NCI-H1048 (cell line): ENCODE data around the gene SECISBP2L.
"Not testable (repeated sequence)": the region's sequence is repeated elsewhere in the genome, so short reads cannot be mapped to it uniquely, and the experiment has no call there.

Experiments
- DNase-seq: peaks from one replicate; lab custom pipeline; 2025; lab: John Stamatoyannopoulos, UW

SECISBP2L gene, protein sequence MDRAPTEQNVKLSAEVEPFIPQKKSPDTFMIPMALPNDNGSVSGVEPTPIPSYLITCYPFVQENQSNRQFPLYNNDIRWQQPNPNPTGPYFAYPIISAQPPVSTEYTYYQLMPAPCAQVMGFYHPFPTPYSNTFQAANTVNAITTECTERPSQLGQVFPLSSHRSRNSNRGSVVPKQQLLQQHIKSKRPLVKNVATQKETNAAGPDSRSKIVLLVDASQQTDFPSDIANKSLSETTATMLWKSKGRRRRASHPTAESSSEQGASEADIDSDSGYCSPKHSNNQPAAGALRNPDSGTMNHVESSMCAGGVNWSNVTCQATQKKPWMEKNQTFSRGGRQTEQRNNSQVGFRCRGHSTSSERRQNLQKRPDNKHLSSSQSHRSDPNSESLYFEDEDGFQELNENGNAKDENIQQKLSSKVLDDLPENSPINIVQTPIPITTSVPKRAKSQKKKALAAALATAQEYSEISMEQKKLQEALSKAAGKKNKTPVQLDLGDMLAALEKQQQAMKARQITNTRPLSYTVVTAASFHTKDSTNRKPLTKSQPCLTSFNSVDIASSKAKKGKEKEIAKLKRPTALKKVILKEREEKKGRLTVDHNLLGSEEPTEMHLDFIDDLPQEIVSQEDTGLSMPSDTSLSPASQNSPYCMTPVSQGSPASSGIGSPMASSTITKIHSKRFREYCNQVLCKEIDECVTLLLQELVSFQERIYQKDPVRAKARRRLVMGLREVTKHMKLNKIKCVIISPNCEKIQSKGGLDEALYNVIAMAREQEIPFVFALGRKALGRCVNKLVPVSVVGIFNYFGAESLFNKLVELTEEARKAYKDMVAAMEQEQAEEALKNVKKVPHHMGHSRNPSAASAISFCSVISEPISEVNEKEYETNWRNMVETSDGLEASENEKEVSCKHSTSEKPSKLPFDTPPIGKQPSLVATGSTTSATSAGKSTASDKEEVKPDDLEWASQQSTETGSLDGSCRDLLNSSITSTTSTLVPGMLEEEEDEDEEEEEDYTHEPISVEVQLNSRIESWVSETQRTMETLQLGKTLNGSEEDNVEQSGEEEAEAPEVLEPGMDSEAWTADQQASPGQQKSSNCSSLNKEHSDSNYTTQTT

DNA sequence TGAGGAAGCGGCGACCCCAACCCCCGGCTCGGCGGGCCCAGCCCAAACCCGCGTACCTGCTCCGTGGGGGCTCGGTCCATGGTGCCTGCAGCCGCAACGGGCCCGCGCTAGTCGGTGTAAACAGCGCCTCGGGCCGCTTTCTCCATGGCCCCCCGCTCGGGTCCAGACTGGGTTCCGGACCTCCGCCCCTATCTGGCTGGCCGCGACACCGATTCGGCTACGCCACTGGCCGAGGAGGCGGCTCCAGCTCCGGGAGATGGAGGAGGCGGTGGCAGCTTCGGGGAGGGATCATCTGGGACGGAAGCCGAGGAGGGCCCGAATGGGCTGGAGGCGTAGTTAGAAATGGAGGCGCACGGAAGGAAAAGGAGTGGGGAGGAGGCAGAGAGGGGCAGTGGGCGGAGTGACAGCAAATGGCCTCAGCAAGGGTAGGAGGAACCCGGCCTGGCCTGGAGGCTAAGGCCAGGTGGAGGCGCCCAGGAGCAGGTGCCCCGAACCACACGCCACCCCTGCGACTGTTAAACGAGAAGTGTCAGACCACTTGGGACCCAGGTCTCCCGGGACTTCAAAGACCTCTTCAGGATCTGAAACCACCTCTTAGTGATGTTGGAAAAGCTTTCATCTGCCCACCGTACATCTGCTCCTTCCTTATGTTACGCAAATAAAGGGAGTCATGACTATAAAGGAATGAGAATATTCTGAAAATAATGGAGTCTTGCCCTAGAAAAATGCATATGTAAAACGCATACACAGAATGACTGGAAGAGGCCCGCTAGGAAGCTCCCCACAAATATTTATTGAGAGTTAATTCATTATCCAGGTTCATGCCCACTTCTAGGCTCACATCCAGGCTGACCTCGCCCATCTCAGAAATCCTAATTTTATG is at the start of gene SECISBP2L:
Gene SECISBP2L, minus strand, starts transcription at position 227 of the 883 bp plus-strand sequence. Its CDS starts 147 bp downstream, at position 80.
- DNase-seq: peak; percentile 81

DNA sequence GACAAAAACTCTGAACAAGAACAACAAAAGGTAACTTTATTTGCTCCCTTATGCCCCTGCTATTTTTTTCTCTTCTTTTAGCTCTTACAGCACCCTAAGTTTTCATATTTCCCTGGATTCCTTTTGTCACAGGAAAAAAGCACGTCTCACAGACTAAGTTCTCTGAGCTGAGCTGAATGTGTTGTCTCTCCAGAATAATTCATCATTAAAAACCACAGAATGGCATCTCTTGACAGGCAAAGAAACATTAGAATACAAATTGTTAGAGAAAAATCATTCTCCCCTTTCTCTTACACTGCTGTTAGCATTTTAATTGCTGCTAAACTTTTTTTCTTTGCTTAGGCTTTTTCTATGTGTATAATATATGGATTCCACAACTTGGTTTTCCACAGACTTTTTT is 48.7 kb upstream of the SECISBP2L start:
- DNase-seq: no peak

DNA sequence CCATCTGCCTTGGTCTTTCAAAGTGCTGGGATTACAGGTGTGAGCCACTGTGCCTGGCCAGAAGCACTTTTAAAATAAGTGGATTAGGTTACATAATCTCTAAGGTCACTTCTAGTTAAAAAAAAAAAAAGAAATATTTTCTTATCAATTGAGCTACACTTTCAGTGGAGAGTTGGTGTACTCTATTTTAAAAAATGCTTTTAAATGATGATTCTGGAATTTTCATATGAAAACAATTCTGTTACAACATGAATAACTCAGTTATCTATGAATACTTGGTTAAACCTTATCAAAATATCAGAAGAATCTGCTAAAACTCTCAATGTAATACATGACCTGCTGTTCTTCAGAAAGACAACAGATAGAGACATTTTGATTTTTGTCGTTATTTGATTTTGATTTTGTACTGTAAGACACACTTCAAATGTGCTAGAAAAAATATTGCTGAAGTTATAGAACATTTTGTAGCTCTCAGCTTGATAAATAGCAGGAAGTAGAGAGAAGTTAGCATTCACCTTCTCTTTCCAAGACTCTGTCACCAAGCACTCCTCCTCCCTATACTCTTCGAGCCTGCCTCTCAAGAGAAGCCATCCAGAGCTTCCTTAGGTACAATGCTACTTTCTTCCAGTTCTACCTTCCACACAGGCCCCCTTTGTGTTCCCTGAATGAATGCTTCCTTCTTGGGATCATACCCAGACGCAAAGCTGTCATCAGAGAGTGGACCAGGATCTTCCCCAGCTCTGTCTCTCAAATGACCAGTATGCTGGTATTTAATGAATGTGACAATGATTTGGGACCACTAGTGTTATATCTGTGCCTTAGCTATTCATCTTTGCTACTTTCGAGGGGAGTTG is 47.2 kb upstream of the SECISBP2L start:
- no peak for DNase-seq

DNA sequence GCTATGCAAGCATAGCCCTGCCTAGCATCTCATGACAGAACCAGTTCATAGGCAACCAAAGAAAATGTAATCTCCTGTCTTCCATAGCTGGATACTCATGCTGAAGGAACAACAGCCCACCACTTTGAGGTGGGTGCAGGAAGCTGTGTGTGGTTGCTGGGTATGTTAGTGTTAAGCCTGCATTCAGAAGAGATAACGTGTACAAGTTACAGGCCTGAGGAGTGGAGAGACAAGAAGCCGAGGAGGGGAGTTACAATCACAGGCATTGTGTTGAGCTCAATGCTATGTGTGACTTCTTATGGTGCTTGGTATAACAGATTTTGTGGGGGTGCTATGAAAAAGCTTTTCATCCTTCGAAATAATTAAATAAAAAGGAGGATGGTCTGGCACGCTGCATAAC is 42.8 kb upstream of the SECISBP2L start:
- no peak for DNase-seq

DNA sequence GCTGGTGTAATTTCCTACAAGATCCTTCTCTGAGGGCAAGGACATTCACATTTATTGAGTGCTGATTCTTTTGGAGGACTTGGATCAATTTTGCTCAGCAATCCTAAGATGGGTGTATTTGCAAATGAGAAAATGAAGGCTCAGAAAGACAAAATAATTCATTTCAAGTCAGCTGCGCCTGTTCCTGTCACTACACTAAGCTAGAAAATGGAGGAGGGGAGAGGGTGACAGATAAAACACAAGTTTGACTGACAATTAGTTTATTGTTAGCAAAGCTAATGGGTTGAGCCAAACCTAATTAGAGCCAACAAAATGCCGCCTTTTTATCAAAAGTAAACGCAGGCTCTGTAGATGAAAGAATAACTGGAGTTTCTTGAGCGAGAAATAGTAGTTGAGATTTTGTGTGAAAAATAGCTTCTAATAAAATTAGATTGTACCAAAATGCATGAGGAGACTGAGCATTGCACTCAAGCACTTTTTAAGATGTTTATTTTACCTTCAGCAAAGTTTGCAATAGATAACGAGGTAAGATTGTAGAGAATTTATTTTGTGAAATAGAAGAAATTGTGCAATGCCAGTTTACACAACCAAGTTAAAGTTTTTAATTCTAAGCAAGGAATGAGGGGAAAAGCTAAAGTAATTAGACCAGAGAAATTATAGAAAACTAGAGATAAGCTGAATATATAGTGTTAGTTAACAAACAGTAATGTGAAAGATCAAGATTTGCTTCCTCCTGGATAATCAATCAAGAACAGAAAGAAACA is 39.6 kb upstream of the SECISBP2L start:
- DNase-seq: no peak

GRCh38 chr15:49084285-49084570 is 38.0 kb upstream of the SECISBP2L start:
- DNase-seq: no peak

DNA sequence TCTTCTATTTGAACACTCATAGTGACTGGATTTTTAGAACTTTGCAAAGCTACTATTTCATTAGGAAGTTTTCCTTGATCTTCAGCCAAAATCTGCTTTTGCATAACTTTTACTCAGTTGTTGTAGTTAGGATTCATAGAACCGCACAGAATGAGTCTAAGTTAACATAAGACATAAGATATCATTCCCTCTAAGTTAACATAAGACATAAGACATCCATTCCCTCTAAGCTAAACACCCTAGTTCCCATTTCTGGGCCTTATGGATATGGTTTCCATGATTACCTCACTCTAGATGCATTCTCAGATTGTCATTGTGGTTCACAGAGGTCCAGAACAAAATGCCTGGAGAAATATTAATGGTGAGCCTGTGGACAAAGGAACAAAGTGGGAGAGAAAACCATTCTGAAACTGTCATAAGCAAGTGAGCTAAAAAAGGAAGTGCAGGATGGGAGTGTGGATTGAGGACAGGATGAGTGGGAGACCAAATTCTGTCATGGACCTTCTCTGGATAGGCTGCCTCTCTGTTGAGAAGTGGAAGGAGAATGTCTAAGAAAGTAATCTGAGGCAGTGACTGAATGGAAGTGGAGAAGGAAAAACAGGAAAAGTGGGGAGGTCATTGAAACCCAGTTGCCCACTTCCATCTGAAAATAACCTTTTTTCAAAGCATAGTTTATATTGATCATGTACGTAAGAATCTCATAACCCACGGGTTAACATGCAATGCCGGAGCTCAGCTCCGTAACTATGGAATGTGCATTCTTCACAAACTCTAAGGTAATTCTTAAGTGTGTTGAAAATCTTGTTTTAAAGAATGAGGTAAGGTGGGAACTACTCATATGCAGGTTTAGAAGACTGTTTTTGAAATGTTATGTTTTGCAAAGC is 37.4 kb upstream of the SECISBP2L start:
- DNase-seq: no peak

- DNase-seq: no peak
Observed at GRCh38 chr15:49082960-49083359, 36.7 kb upstream of the SECISBP2L start.

- no peak for DNase-seq
Observed at GRCh38 chr15:49079340-49080039, 33.2 kb upstream of the SECISBP2L start.

DNA sequence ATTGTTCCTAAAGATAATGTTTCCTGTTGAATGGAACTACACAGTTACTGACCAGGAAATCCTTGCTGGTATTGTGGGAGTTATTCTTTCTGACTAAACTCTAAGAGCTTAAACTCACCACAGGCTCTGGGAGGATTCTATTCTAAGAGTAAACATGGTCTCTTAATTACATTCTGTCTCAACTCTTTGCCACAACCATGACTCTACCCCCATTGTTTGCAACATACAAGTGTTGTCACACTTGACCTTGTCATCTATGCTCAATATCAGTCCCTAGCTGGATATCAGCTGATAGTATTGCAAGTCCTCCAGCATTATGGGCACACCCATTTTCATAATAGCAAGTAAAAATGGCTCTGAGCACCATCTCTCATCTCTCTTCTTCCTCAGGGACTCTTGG is 29.6 kb upstream of the SECISBP2L start:
- DNase-seq: no peak

DNA sequence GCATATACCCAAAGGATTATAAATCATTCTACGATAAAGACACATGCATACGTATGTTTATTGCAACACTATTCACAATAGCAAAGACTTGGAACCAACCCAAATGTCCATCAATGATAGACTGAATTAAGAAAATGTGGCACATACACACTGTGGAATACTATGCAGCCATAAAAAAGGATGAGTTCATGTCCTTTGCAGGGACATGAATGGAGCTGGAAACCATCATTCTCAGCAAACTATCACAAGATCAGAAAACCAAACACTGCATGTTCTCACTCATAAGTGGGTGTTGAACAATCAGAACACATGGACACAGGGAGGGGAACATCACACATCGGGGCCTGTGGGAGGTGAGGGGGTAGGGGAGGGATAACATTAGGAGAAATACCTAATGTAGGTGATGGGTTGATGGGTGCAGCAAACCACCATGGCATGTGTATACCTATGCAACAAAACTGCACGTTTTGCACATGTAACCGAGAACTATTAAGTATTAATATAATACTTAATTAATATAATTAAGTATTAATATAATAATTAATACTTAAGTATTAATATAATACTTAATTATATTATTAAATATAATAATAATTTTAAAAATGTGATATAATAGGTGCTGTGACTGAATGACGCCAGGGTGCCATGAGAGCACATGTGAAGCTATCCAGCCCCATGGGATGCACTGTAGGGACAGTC is 28.5 kb upstream of the SECISBP2L start:
- DNase-seq: not testable (repeated sequence)

- no peak for DNase-seq
Observed at GRCh38 chr15:49066372-49066771, 20.1 kb upstream of the SECISBP2L start.

DNA sequence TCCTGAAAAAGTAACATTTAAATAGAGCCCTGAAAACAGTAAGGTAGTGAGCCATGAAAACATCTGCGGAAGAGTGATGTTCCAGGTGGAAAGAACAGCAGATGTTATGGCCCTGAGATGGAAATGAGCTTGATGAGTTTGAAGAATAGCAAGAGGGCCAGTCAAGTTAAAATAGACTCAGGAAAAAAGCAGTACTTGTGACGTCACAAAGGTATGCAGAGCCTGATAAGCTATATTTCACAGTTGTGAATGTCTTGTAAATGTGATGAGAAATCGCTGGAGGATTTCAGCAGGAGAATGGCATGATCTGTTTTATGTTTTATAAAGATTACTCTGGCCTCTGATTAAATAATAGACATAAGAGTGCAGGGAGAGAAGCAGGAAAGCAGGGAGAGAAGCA is 18.6 kb upstream of the SECISBP2L start:
- no peak for DNase-seq

- no peak for DNase-seq
Observed at GRCh38 chr15:49064281-49064653, 18.0 kb upstream of the SECISBP2L start.

DNA sequence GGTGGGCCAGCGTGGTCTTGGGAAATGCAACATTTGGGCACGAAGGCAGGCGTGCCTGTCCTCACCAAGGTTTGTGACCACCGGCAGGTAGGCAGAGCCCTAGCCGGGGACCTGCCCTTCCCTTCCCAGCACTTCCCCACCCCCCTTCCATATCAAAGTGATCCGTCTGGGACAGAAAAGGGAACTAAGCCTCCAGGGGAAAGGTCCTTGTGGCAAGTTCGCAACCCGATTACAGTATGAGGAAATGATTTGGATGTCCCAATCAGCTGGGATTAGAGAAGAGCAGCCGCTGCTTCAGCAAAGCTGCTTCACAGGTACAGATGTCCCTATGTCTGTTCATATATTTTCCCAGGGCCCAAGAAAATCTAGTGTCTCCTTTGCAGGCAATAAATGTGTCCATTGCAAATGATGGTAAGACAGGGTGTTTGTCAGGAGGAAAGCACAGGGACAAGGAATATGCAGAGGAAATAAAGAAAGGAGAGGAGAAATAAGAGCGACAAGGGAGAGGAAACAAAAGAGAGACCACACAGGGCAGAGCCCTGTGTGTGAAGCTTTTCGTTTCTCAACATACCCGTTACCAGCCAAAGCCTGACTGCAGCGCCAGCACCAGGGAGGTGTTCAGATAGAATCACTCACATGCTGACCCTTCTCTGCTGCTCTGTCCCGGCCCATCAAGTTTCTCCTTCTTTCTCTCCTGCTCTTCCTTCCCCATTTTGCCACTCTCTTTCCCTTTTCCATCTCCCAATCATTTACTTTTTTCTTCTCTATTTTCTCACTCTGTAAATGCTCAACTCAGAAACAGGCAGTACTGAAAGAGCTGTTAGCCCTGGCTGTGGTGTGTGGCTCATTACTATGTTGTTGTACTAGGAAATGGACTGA is 17.4 kb upstream of the SECISBP2L start:
- no peak for DNase-seq

DNA sequence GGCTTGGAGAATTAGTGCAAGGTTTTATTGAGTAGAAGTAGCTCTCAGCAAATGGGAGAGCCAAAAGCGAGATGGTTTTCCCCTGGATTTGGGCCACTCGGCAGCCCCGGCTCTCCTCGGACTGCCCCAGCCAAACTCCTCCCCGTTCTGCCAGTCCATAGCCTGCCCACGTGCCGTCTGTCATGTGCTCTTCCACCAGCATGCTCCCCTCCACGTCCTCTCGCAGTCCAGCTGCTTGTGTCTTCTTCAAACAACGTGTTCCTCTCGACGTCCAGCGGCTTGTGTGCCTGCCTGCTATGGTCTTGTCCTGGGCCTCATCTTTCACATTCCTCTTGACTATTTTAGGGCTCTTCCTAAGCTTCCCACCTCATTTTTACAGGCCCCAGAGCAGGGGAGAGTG is 16.7 kb upstream of the SECISBP2L start:
- DNase-seq: no peak
